Kidney (tissue), 14 donors: Measurements from ENCODE around the gene AFAP1L2. TPM values are rescaled to one million over a fixed set of nuclear protein-coding genes. Genes with fewer than 3 reads are reported as not detected.

Experiments used
- DNase-seq, 5 donors: peaks; one replicate each; pipeline ENCODE4 v3.0.0-alpha.2; 2013 to 2020
- FAIRE-seq: peaks from 2 replicates; lab custom pipeline; 2012; peaks lifted over from hg19 to GRCh38; lab: Jason Lieb, UNC
- H3K27ac ChIP-seq, 2 donors: one replicate each; pipeline ENCODE4 v1.7.0; 2013; ENCODE audit warnings: low read depth in 2 of 2, low read length in 2 of 2, inconsistent platforms in 1 of 2
- H3K27me3 ChIP-seq: one replicate; pipeline ENCODE4 v1.7.1; 2013; ENCODE audit warnings: low read length, inconsistent platforms; ENCODE audit not compliant: control insufficient read depth, insufficient read depth
- H3K36me3 ChIP-seq, 3 donors: one replicate each; pipeline versions ENCODE4 v1.7.0 to v1.7.1; 2013; ENCODE audit warnings: low read length in 3 of 3, control low read depth in 1 of 3, inconsistent platforms in 1 of 3; ENCODE audit not compliant: insufficient read depth in 3 of 3, control insufficient read depth in 2 of 3
- H3K4me1 ChIP-seq, 3 donors: one replicate each; pipeline versions ENCODE4 v1.7.0 to v1.7.1; 2013; ENCODE audit warnings: low read length in 3 of 3, inconsistent platforms in 1 of 3, low read depth in 1 of 3; ENCODE audit not compliant: control insufficient read depth in 2 of 3, insufficient read depth in 2 of 3
- H3K4me3 ChIP-seq, 3 donors: one replicate each; pipeline versions ENCODE4 v1.7.0 to v1.8.1; 2013; ENCODE audit warnings: low read length in 3 of 3, control low read depth in 1 of 3, inconsistent platforms in 1 of 3
- H3K9ac ChIP-seq, 3 donors: one replicate each; pipeline versions ENCODE4 v1.7.0 to v1.7.1; 2013; ENCODE audit warnings: low read length in 3 of 3, control low read depth in 1 of 3, inconsistent platforms in 1 of 3
- H3K9me3 ChIP-seq, 3 donors: one replicate each; pipeline versions ENCODE4 v1.7.0 to v1.7.1; 2013; ENCODE audit warnings: low read length in 3 of 3, control low read depth in 1 of 3, inconsistent platforms in 1 of 3; ENCODE audit not compliant: control insufficient read depth in 2 of 3, insufficient read depth in 1 of 3
- intact Hi-C: fragments of 100-400 bp; cut with DNase I; formaldehyde crosslinking; loops from one replicate; pipeline ENCODE4 v1.11.1; 2022
- polyA plus RNA-seq: library from polyadenylated mRNA; stranded (reverse); fragments of 350-450 nt; fragmentation: Illumina TruSeq; extraction: RNeasy Lipid Tissue Mini Kit (QIAGEN cat#74804); gene quantifications from one replicate; pipeline ENCODE4 v1.2.3, GENCODE V29; 2014; ENCODE audit warnings: low read depth, low replicate concordance; ENCODE audit not compliant: insufficient read depth
- total RNA-seq: library from RNA; stranded (reverse); fragmentation: NEBNext Ultra II Directional; extraction: Animal tissue kit (Norgen Biotek cat#: 25700); gene quantifications from one replicate; pipeline ENCODE4 v1.2.1, GENCODE V29; 2021
- TF ChIP-seq, protein P1 (sequence below): IDR thresholded peaks from 3 replicates; pipeline ENCODE4 v1.5.1; 2012; ENCODE audit warnings: mild to moderate bottlenecking, moderate library complexity, borderline replicate concordance; ENCODE audit not compliant: insufficient read depth; ENCODE audit errors: extremely low read depth
- donor health status: control.
- donor health status: control.
- donor health status: control.
- donor health status: control.
- donor health status: control.
- donor health status: DM: yes; HTN: yes; CAD: no.
- donor health status: Normal renal cell carcinoma (clear cell type).

Gene AFAP1L2
- total and polyA plus RNA-seq, 2 donors from 2014 or later, result 19.8 to 24.0 TPM

DNA sequence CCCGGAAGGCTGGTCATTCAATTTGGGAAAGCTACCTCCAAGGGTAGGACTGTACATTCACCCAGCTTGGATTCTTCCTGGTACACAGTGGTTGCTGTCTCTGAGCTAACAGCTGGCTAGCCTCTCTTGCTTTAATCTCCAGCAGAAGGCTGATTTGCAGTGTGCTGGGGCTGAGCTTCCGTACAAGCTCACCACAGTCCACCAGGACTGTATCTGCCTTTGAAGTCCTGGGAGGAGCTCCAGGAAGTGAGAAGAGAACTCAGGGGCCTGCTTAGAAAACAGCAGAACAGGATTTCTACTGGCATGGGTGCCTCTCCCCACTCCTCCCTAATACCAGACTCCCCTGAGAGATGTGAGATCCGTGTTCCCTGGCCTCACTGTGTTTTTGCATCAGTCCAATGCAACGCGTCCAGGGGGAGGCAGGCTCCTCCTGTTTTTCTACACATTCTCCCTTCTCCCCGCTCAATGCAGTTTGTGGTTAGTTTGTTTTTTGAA, 6.6 kb downstream of the AFAP1L2 start:
- Histone ChIP-seq H3K9me3 (no peaks in the 10 kb centered on the region), H3K36me3 (no peaks in the 10 kb centered on the region), H3K4me1 (peaks cover 3 to 27% (median 12%) of the 10 kb centered on the region in 3 donors), H3K9ac (no peak overlapping the region), H3K27me3 (no peaks in the 10 kb centered on the region), H3K4me3 (no peak overlapping the region), H3K27ac (peak overlapping the region; percentile 47 to 52)
- DNase-seq (peak in 1 of 5 donors; percentile 18), FAIRE-seq (no peak)
- TF ChIP-seq, protein P1, sequence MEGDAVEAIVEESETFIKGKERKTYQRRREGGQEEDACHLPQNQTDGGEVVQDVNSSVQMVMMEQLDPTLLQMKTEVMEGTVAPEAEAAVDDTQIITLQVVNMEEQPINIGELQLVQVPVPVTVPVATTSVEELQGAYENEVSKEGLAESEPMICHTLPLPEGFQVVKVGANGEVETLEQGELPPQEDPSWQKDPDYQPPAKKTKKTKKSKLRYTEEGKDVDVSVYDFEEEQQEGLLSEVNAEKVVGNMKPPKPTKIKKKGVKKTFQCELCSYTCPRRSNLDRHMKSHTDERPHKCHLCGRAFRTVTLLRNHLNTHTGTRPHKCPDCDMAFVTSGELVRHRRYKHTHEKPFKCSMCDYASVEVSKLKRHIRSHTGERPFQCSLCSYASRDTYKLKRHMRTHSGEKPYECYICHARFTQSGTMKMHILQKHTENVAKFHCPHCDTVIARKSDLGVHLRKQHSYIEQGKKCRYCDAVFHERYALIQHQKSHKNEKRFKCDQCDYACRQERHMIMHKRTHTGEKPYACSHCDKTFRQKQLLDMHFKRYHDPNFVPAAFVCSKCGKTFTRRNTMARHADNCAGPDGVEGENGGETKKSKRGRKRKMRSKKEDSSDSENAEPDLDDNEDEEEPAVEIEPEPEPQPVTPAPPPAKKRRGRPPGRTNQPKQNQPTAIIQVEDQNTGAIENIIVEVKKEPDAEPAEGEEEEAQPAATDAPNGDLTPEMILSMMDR, result no peak
- intact Hi-C loops, result no loop called here

DNA sequence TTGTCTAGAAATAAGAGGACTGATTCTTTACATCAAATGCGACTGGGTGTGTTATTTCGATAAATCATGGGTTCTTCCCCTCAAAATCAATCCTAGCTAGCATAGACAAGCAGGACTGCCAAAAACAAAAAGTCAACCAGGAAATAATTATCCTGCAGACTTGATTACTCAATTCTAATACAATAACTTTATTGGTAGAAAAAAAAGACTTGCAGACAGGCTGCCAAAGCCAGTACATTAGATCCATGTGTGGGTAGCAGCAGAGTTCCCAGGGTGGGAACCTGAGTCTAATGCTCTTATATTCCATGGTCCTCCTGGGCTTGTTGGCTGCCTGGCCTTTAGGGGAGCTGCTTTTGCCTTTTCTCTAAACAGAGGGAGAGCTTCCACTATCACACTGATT, 7.8 kb downstream of the AFAP1L2 start:
- TF ChIP-seq, protein P1, result no peak
- Histone ChIP-seq H3K27ac (no peak overlapping the region), H3K4me3 (no peak overlapping the region), H3K36me3 (no peaks in the 10 kb centered on the region), H3K27me3 (no peaks in the 10 kb centered on the region), H3K9me3 (no peaks in the 10 kb centered on the region), H3K9ac (no peak overlapping the region), H3K4me1 (peaks cover 0 to 31% (median 16%) of the 10 kb centered on the region in 3 donors)
- FAIRE-seq, result no peak
- intact Hi-C loops, result no loop called here
- DNase-seq, result no peak

DNA sequence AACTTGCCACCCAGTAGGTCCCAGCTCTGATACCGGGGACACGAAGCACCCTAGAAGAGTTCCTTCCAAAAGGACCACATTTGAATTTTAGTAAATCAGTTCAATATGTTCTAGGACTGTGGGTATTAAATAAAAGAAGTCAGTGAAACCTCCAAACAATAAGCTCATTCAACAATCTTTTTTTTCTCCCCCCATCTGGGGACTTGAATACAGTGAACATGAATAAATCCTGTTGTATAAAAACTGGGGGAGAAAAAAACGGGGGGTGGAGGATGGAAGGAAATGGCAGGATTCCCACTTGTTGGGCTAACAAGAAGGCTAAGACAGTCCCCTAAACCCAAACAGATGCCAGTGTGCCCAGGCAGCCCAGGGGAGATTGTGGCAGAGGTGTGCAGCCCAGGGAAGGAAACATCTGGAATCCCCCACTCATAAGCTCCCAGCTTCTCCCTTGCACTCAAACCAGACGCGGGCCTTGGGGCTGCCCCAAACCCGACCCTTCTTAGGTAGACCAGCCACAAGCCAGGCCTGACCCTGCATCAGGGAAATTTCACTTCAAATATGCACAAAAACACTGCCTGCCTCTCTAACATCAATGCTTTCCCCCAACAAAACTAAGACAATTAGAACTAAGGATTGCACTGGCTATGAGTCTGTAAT, 8.8 kb downstream of the AFAP1L2 start:
- FAIRE-seq (no peak), DNase-seq (no peak)
- no peaks in the 10 kb centered on the region for H3K9me3 ChIP-seq
- no peaks in the 10 kb centered on the region for H3K36me3 ChIP-seq
- TF ChIP-seq, protein P1, result no peak
- intact Hi-C loops, result no loop called here
- peaks cover 0 to 27% (median 17%) of the 10 kb centered on the region in 3 donors for H3K4me1 ChIP-seq
- H3K27ac ChIP-seq, result no peak overlapping the region
- H3K27me3 ChIP-seq, result no peaks in the 10 kb centered on the region
- no peak overlapping the region for H3K4me3 ChIP-seq
- no peak overlapping the region for H3K9ac ChIP-seq
